Brain microvascular endothelial cell (primary cell): ENCODE results near the gene RASA1.

Experiments used
- DNase-seq: peaks from one replicate; pipeline ENCODE4 v3.0.0-alpha.2; 2020
- H3K27ac ChIP-seq: fragments of 250-450 bp; sonication (Bioruptor Pico); 2 replicates; pipeline ENCODE4 v1.5.1; 2020; ENCODE audit warnings: mild to moderate bottlenecking, moderate library complexity
- H3K27me3 ChIP-seq: fragments of 250-450 bp; sonication (Bioruptor Pico); replicated peaks from 2 replicates; pipeline ENCODE4 v1.5.1; 2020; ENCODE audit warnings: mild to moderate bottlenecking
- H3K36me3 ChIP-seq: fragments of 250-450 bp; sonication (Bioruptor Pico); replicated peaks from 2 replicates; pipeline ENCODE4 v1.5.1; 2020; ENCODE audit warnings: mild to moderate bottlenecking
- H3K4me3 ChIP-seq: 2 replicates; pipeline ENCODE4 v1.5.1; 2011; ENCODE audit warnings: low read depth, mild to moderate bottlenecking, control low read depth, low read length, moderate library complexity
- CTCF ChIP-seq: IDR thresholded peaks from 2 replicates; pipeline ENCODE4 v1.5.1; 2011; ENCODE audit warnings: low read depth, mild to moderate bottlenecking, moderate library complexity, low read length, control low read depth, inconsistent platforms; ENCODE audit errors: missing control alignments
- in situ Hi-C: cut with HindIII; loops from 2 replicates; pipeline ENCODE4 v1.10.0; 2017; ENCODE audit warnings: low sequenced_read_pairs, low pct_ligation_motif_present

RASA1 gene

GRCh38 chr5:87258507-87258906 is 9.2 kb upstream of the RASA1 start:
- Histone ChIP-seq H3K27ac (no peak overlapping the region), H3K36me3 (no peaks in the 10 kb centered on the region), H3K4me3 (no peak overlapping the region), H3K27me3 (no peaks in the 10 kb centered on the region)
- DNase-seq = no peak
- in situ Hi-C loops = no loop called here
- TF ChIP-seq CTCF = no peak

GRCh38 chr5:87260604-87261192 is 7.0 kb upstream of the RASA1 start:
- Histone ChIP-seq H3K36me3 (no peaks in the 10 kb centered on the region), H3K27ac (no peak overlapping the region), H3K4me3 (no peak overlapping the region), H3K27me3 (no peaks in the 10 kb centered on the region)
- in situ Hi-C loops = no loop called here
- no peak for DNase-seq
- TF ChIP-seq CTCF = no peak

GRCh38 chr5:87263498-87263897 is 4.2 kb upstream of the RASA1 start:
- Histone ChIP-seq H3K27me3 (no peaks in the 10 kb centered on the region), H3K36me3 (no peaks in the 10 kb centered on the region), H3K27ac (no peak overlapping the region), H3K4me3 (no peak overlapping the region)
- no peak for TF ChIP-seq CTCF
- no peak for DNase-seq
- in situ Hi-C loops = no loop called here

GRCh38 chr5:87266914-87267573 is 639 bp upstream of the RASA1 start:
- Histone ChIP-seq H3K4me3 (peak overlapping the region; percentile 74), H3K27me3 (no peaks in the 10 kb centered on the region), H3K36me3 (no peaks in the 10 kb centered on the region), H3K27ac (peak overlapping the region; percentile 66)
- DNase-seq = no peak
- TF ChIP-seq CTCF = no peak
- in situ Hi-C loops = no loop called here

- Histone ChIP-seq H3K27me3 (no peaks in the 10 kb centered on the region), H3K36me3 (no peaks in the 10 kb centered on the region), H3K27ac (peak overlapping the region; percentile 66), H3K4me3 (peak overlapping the region; percentile 74)
- DNase-seq = peak; percentile 47
- TF ChIP-seq CTCF = no peak
- in situ Hi-C loops = no loop called here
Observed at GRCh38 chr5:87268126-87268969, 665 bp downstream of the RASA1 start.
